ENCODE data around the gene CCNL2. TPM values are rescaled to one million over a fixed set of nuclear protein-coding genes. Genes with fewer than 3 reads are reported as not detected.
"Not testable (repeated sequence)": the region's sequence is repeated elsewhere in the genome, so short reads cannot be mapped to it uniquely, and the experiment has no call there.

The CCNL2 gene
- total RNA-seq, 2 experiments from 2014 or later = 120 to 124 TPM

- peak; percentile 1 for ATAC-seq
- H3K4me1 Mint-ChIP-seq = peaks cover 41% of the 10 kb centered on the region
Measured at GRCh38 chr1:1406101-1406820, 7.1 kb upstream of the CCNL2 start.

GRCh38 chr1:1403653-1404052, 4.5 kb upstream of the CCNL2 start:
- CTCF ChIA-PET = no interaction called here
- Mint-ChIP-seq H3K27ac (peak overlapping the region; percentile 21), H3K4me3 (no peak overlapping the region), H3K36me3 (peaks cover 48% of the 10 kb centered on the region), H3K9me3 (ENCODE audit: low read depth) (no peaks in the 10 kb centered on the region), H3K27me3 (no peaks in the 10 kb centered on the region), H3K4me1 (peaks cover 48% of the 10 kb centered on the region)
- ATAC-seq (no peak), DNase-seq (no peak)

More at GRCh38 chr1:1406101-1406820, 7.1 kb upstream of the CCNL2 start:
- H3K27me3 Mint-ChIP-seq = no peaks in the 10 kb centered on the region
- peak overlapping the region; percentile 91 for H3K27ac Mint-ChIP-seq
- peaks cover 38% of the 10 kb centered on the region for H3K36me3 Mint-ChIP-seq
- CTCF ChIA-PET = interaction anchor here (0.8 to 2.9 kb wide), 6 partner anchors 7 to 35 kb away, joined by 3 to 17 read pairs (median 4); partner anchors contain the start of genes AURKAIP1 and CCNL2
- peak overlapping the region; percentile 90 for H3K4me3 Mint-ChIP-seq
- H3K9me3 Mint-ChIP-seq (ENCODE audit: low read depth) = no peaks in the 10 kb centered on the region
- no peak for DNase-seq

- CTCF ChIA-PET = interaction anchor here (1.1 kb wide), 1 partner anchor 31 kb away, joined by 4 read pairs; no protein-coding TSS in a partner anchor
- not testable (repeated sequence) for ATAC-seq; H3K9me3 Mint-ChIP-seq (ENCODE audit: low read depth); H3K4me3 Mint-ChIP-seq; DNase-seq; H3K27ac Mint-ChIP-seq; H3K27me3 Mint-ChIP-seq
- Mint-ChIP-seq H3K36me3 (peaks cover 48% of the 10 kb centered on the region), H3K4me1 (peaks cover 48% of the 10 kb centered on the region)
Measured at GRCh38 chr1:1402901-1403392, 3.8 kb upstream of the CCNL2 start.

GRCh38 chr1:1402072-1402900, 3.2 kb upstream of the CCNL2 start:
- Mint-ChIP-seq H3K9me3 (ENCODE audit: low read depth) (no peaks in the 10 kb centered on the region), H3K36me3 (peaks cover 54% of the 10 kb centered on the region), H3K4me1 (peaks cover 53% of the 10 kb centered on the region), H3K4me3 (peak overlapping the region; percentile 33), H3K27me3 (no peaks in the 10 kb centered on the region), H3K27ac (peak overlapping the region; percentile 56)
- ATAC-seq (no peak), DNase-seq (peak; percentile 56)
- CTCF ChIA-PET = interaction anchor here (1.1 kb wide), 1 partner anchor 30 kb away, joined by 4 read pairs; no protein-coding TSS in a partner anchor

GRCh38 chr1:1401457-1402010, 2.4 kb upstream of the CCNL2 start:
- H3K27me3 Mint-ChIP-seq = no peaks in the 10 kb centered on the region
- H3K36me3 Mint-ChIP-seq = peaks cover 57% of the 10 kb centered on the region
- H3K9me3 Mint-ChIP-seq (ENCODE audit: low read depth) = no peaks in the 10 kb centered on the region
- H3K4me1 Mint-ChIP-seq = peaks cover 55% of the 10 kb centered on the region
- ATAC-seq (no peak), DNase-seq (no peak)
- CTCF ChIA-PET = interaction anchor here (4.8 kb wide), 1 partner anchor 27 kb away, joined by 41 read pairs; the partner anchor contains the start of gene AURKAIP1
- H3K27ac Mint-ChIP-seq = peak overlapping the region; percentile 44
- H3K4me3 Mint-ChIP-seq = peak overlapping the region; percentile 33

GRCh38 chr1:1400576-1401456, 1.7 kb upstream of the CCNL2 start:
- Mint-ChIP-seq H3K27me3 (no peaks in the 10 kb centered on the region), H3K36me3 (peaks cover 54% of the 10 kb centered on the region), H3K27ac (peak overlapping the region; percentile 87), H3K9me3 (ENCODE audit: low read depth) (no peaks in the 10 kb centered on the region), H3K4me1 (peaks cover 50% of the 10 kb centered on the region), H3K4me3 (peak overlapping the region; percentile 90)
- CTCF ChIA-PET = interaction anchor here (3.1 to 4.8 kb wide), 2 partner anchors 26 to 29 kb away, joined by 16 to 41 read pairs; partner anchors contain the start of gene AURKAIP1
- no peak for ATAC-seq
- DNase-seq = no peak

GRCh38 chr1:1399872-1400575, 889 bp upstream of the CCNL2 start:
- CTCF ChIA-PET = interaction anchor here (0.6 to 4.8 kb wide), 9 partner anchors 8 to 125 kb away, joined by 3 to 41 read pairs (median 7); partner anchors contain the start of genes AURKAIP1 and MRPL20
- peak overlapping the region; percentile 90 for H3K4me3 Mint-ChIP-seq
- DNase-seq = peak; percentile 55
- H3K27me3 Mint-ChIP-seq = no peaks in the 10 kb centered on the region
- no peaks in the 10 kb centered on the region for H3K9me3 Mint-ChIP-seq (ENCODE audit: low read depth)
- no peak for ATAC-seq
- peaks cover 49% of the 10 kb centered on the region for H3K4me1 Mint-ChIP-seq
- peak overlapping the region; percentile 87 for H3K27ac Mint-ChIP-seq
- H3K36me3 Mint-ChIP-seq = peaks cover 54% of the 10 kb centered on the region

- Mint-ChIP-seq H3K27ac (peak overlapping the region; percentile 88), H3K27me3 (no peaks in the 10 kb centered on the region), H3K4me3 (peak overlapping the region; percentile 90), H3K4me1 (peaks cover 49% of the 10 kb centered on the region), H3K36me3 (peaks cover 59% of the 10 kb centered on the region), H3K9me3 (ENCODE audit: low read depth) (no peaks in the 10 kb centered on the region)
- DNase-seq (no peak), ATAC-seq (no peak)
- CTCF ChIA-PET = interaction anchor here (0.7 to 4.8 kb wide), 11 partner anchors 8 to 277 kb away, joined by 3 to 41 read pairs (median 5); partner anchors contain the start of genes AURKAIP1 and MRPL20
Measured at GRCh38 chr1:1398677-1399186, 403 bp downstream of the CCNL2 start.

GRCh38 chr1:1397839-1398523, 1.2 kb downstream of the CCNL2 start:
- H3K27ac Mint-ChIP-seq = peak overlapping the region; percentile 88

GRCh38 chr1:1395166-1395565, 4.0 kb downstream of the CCNL2 start:
- Mint-ChIP-seq H3K27me3 (no peaks in the 10 kb centered on the region), H3K4me3 (no peak overlapping the region), H3K9me3 (ENCODE audit: low read depth) (no peaks in the 10 kb centered on the region), H3K4me1 (peaks cover 24% of the 10 kb centered on the region), H3K27ac (no peak overlapping the region), H3K36me3 (peaks cover 64% of the 10 kb centered on the region)
- CTCF ChIA-PET = no interaction called here
- no peak for ATAC-seq
- no peak for DNase-seq

More at GRCh38 chr1:1397839-1398523, 1.2 kb downstream of the CCNL2 start:
- no peaks in the 10 kb centered on the region for H3K27me3 Mint-ChIP-seq
- CTCF ChIA-PET = interaction anchor here (0.7 to 4.8 kb wide), 6 partner anchors 9 to 93 kb away, joined by 3 to 41 read pairs (median 10); partner anchors contain the start of genes AURKAIP1 and MRPL20
- peaks cover 45% of the 10 kb centered on the region for H3K4me1 Mint-ChIP-seq
- DNase-seq (no peak), ATAC-seq (no peak)
- peak overlapping the region; percentile 90 for H3K4me3 Mint-ChIP-seq
- H3K36me3 Mint-ChIP-seq = peaks cover 62% of the 10 kb centered on the region
- no peaks in the 10 kb centered on the region for H3K9me3 Mint-ChIP-seq (ENCODE audit: low read depth)

- H3K27ac Mint-ChIP-seq = no peak overlapping the region
- H3K36me3 Mint-ChIP-seq = peaks cover 72% of the 10 kb centered on the region
- CTCF ChIA-PET = no interaction called here
Measured at GRCh38 chr1:1394116-1394515, 5.0 kb downstream of the CCNL2 start.

More at GRCh38 chr1:1394116-1394515, 5.0 kb downstream of the CCNL2 start:
- ATAC-seq = no peak
- no peaks in the 10 kb centered on the region for H3K27me3 Mint-ChIP-seq
- peaks cover 21% of the 10 kb centered on the region for H3K4me1 Mint-ChIP-seq
- no peak overlapping the region for H3K4me3 Mint-ChIP-seq
- DNase-seq = no peak
- H3K9me3 Mint-ChIP-seq (ENCODE audit: low read depth) = no peaks in the 10 kb centered on the region
